Brain microvascular endothelial cell (primary cell): ENCODE measurements around the gene TEAD4.

ENCODE experiments used
- DNase-seq: peaks from one replicate; pipeline ENCODE4 v3.0.0-alpha.2; 2020
- H3K27ac ChIP-seq: fragments of 250-450 bp; sonication (Bioruptor Pico); 2 replicates; pipeline ENCODE4 v1.5.1; 2020; ENCODE audit warnings: mild to moderate bottlenecking, moderate library complexity
- H3K27me3 ChIP-seq: fragments of 250-450 bp; sonication (Bioruptor Pico); replicated peaks from 2 replicates; pipeline ENCODE4 v1.5.1; 2020; ENCODE audit warnings: mild to moderate bottlenecking
- H3K36me3 ChIP-seq: fragments of 250-450 bp; sonication (Bioruptor Pico); replicated peaks from 2 replicates; pipeline ENCODE4 v1.5.1; 2020; ENCODE audit warnings: mild to moderate bottlenecking
- H3K4me3 ChIP-seq: 2 replicates; pipeline ENCODE4 v1.5.1; 2011; ENCODE audit warnings: low read depth, mild to moderate bottlenecking, control low read depth, low read length, moderate library complexity
- in situ Hi-C: cut with HindIII; loops from 2 replicates; pipeline ENCODE4 v1.10.0; 2017; ENCODE audit warnings: low sequenced_read_pairs, low pct_ligation_motif_present
- TF ChIP-seq, protein P1 (sequence below): IDR thresholded peaks from 2 replicates; pipeline ENCODE4 v1.5.1; 2011; ENCODE audit warnings: low read depth, mild to moderate bottlenecking, moderate library complexity, low read length, control low read depth, inconsistent platforms; ENCODE audit errors: missing control alignments

The TEAD4 gene

DNA sequence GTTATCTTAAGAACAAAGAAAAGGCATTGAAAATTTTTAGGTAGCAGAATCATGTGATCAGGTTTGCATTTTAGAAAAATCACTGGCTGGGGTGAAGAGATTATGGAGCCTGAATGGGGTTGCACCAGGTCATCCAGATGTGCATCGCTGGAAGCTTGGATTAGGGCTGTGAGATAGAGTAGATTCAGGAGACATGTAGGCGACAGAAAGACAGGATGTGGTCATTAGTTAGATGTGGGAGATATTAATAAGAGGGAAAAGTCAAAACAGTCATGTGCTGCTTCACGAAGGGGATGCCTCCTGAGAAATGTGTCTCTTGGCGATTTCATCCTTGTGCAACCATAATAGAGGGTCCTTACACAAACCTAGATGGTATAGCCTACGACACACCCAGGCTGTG is 25.1 kb downstream of the TEAD4 start:
- Histone ChIP-seq H3K27ac (no peak overlapping the region), H3K36me3 (peaks cover 6% of the 10 kb centered on the region), H3K4me3 (no peak overlapping the region), H3K27me3 (no peaks in the 10 kb centered on the region)
- TF ChIP-seq, protein P1, sequence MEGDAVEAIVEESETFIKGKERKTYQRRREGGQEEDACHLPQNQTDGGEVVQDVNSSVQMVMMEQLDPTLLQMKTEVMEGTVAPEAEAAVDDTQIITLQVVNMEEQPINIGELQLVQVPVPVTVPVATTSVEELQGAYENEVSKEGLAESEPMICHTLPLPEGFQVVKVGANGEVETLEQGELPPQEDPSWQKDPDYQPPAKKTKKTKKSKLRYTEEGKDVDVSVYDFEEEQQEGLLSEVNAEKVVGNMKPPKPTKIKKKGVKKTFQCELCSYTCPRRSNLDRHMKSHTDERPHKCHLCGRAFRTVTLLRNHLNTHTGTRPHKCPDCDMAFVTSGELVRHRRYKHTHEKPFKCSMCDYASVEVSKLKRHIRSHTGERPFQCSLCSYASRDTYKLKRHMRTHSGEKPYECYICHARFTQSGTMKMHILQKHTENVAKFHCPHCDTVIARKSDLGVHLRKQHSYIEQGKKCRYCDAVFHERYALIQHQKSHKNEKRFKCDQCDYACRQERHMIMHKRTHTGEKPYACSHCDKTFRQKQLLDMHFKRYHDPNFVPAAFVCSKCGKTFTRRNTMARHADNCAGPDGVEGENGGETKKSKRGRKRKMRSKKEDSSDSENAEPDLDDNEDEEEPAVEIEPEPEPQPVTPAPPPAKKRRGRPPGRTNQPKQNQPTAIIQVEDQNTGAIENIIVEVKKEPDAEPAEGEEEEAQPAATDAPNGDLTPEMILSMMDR, result no peak
- in situ Hi-C loops, result no loop called here
- DNase-seq, result no peak

DNA sequence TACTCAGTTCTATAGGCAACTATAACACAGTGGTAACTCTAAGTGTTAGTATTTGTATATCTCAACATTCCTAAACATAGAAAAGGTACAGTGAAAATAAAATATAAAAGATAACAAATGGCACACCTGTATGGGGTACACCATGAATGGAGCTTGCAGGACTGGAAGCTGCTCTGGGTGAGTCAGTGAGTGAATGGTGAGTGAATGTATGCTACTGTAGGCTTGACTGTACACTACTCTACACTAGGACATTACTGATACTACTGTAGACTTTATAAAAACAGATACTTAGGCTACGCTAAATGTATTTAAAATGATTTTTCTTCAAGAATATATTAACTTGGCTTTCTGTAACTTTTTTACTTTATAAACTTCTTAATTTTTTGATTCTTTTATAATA is 25.5 kb downstream of the TEAD4 start:
- Histone ChIP-seq H3K27me3 (no peaks in the 10 kb centered on the region), H3K27ac (no peak overlapping the region), H3K4me3 (no peak overlapping the region), H3K36me3 (peaks cover 2% of the 10 kb centered on the region)
- DNase-seq, result no peak
- in situ Hi-C loops, result no loop called here
- TF ChIP-seq, protein P1, result no peak

DNA sequence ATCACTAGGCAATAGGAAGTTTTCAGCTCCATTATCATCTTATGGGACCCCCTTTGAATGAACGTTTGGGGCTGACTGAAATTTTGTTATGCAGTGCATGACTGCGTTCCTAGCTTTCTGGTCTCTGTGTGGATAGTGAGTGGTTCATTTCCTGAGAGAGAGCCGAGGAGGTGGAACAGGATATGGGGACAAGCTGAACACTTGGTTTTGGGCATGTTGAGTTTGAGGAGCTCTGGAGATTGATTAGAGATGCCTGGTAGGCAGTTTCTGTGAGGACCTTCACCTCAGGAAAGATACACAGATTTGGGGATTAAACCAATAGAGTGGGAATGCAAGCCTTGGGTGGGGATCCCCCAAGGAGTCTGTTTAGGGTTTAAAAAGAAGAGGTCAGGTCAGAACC is 27.7 kb downstream of the TEAD4 start:
- H3K36me3 ChIP-seq, result no peaks in the 10 kb centered on the region
- TF ChIP-seq, protein P1, result no peak
- H3K4me3 ChIP-seq, result no peak overlapping the region
- DNase-seq, result no peak
- in situ Hi-C loops, result no loop called here
- no peaks in the 10 kb centered on the region for H3K27me3 ChIP-seq
- H3K27ac ChIP-seq, result no peak overlapping the region

DNA sequence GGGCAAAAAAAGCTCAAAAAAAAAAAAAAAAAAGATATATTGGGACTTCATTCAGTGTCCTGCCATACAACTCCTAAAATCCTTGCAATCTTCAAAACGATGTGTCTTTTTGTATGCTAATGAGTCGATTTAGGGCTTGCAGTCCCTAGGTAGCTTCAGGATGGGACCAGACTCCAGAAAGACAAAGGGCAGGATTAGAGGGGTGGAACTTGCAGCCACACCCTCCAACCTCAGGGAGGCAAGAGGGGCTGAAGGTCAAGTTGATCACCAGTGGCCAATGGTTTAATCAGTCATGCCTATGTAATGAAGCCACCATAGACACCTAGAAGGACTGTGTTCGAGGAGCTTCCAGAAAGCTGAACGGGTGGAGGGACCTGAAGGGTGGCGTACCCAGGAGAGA is 29.3 kb downstream of the TEAD4 start:
- Histone ChIP-seq H3K4me3 (no peak overlapping the region), H3K27me3 (no peaks in the 10 kb centered on the region), H3K36me3 (no peaks in the 10 kb centered on the region), H3K27ac (no peak overlapping the region)
- no peak for DNase-seq
- in situ Hi-C loops, result no loop called here
- TF ChIP-seq, protein P1, result no peak

DNA sequence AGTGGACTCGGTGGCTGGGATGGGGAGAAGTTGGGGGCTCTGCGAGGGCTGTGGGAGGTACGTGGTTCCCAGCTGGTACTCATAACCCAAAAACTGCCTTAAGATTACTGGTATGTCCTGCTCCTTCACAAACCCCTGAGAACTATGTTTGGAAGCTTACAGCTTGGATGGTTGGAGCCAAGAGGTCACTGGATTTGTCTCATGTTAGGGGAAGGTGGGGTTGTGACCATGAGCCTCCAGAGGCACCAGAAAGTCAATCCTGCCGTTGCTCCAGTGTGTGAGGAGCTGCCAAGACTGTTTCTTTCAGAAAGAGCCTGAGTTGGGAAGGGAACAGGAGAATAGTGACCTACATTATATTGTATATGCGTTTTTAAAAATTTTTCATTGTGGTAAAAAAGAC is 33.5 kb downstream of the TEAD4 start:
- no peak for DNase-seq

More for the DNA sequence above, 33.5 kb downstream of the TEAD4 start:
- TF ChIP-seq, protein P1, result no peak
- Histone ChIP-seq H3K27ac (no peak overlapping the region), H3K36me3 (peaks cover 2% of the 10 kb centered on the region), H3K27me3 (no peaks in the 10 kb centered on the region), H3K4me3 (no peak overlapping the region)
- in situ Hi-C loops, result no loop called here
